B cell (primary cell): ENCODE data around the gene CEP295NL.

Experiments used
- EZH2 ChIP-seq: IDR thresholded peaks from 2 replicates; pipeline ENCODE4 v1.6.1; 2012; ENCODE audit warnings: borderline replicate concordance, low read depth, mild to moderate bottlenecking, moderate library complexity, low read length; ENCODE audit not compliant: insufficient read depth, poor library complexity, severe bottlenecking
- TF ChIP-seq, protein P1 (sequence below): fragments of 200-600 bp; IDR thresholded peaks from one replicate; pipeline ENCODE4 v1.8.0; 2022; ENCODE audit warnings: antibody characterized with exemption, mild to moderate bottlenecking

DNA sequence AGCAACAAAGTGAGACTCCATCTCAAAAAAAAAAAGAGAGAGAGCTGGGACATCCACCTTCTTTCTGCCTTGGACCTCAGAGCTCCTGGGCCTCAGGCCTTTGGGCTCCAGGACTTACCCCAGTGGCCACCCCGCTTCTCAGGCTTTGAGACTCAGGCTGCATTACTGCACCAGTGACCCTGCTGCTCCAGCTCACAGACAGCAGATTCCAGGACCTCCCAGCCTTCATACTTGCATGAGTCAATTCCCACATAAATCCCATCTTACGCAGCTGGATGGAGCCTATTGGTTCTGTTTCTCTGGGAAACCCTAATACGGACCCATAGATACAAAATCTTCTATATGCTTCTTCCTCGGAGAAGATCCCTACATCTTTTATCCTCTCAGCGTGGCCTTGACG lies 2.1 kb upstream of the CEP295NL start:
- TF ChIP-seq, protein P1, sequence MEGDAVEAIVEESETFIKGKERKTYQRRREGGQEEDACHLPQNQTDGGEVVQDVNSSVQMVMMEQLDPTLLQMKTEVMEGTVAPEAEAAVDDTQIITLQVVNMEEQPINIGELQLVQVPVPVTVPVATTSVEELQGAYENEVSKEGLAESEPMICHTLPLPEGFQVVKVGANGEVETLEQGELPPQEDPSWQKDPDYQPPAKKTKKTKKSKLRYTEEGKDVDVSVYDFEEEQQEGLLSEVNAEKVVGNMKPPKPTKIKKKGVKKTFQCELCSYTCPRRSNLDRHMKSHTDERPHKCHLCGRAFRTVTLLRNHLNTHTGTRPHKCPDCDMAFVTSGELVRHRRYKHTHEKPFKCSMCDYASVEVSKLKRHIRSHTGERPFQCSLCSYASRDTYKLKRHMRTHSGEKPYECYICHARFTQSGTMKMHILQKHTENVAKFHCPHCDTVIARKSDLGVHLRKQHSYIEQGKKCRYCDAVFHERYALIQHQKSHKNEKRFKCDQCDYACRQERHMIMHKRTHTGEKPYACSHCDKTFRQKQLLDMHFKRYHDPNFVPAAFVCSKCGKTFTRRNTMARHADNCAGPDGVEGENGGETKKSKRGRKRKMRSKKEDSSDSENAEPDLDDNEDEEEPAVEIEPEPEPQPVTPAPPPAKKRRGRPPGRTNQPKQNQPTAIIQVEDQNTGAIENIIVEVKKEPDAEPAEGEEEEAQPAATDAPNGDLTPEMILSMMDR, result no peak
- no peak for TF ChIP-seq EZH2
